ENCODE data around the gene HADHA.

GRCh38 chr2:26196683-26197418, 47.6 kb downstream of the HADHA start:
- TF ChIP-seq POLR2A (IDR thresholded peaks at IDR 0.05; ENCODE audit: low read length) (no peak), GATA1 (IDR thresholded peaks at IDR 0.05; ENCODE audit: low read depth, low read length) (no peak)

Measured in erythroblast (primary cell).